H9 (cell line): ENCODE results near the gene CHST2. TPM values are rescaled to one million over a fixed set of nuclear protein-coding genes. Genes with fewer than 3 reads are reported as not detected.

Source experiments
- DNase-seq: peaks from one replicate; pipeline ENCODE4 v3.0.0-alpha.2; 2017
- H2AFZ ChIP-seq: one replicate; pipeline ENCODE4 v1.6.1; 2013; ENCODE audit warnings: mild to moderate bottlenecking, low read length, control low read depth, moderate library complexity
- H2AK5ac ChIP-seq: 2 replicates; pipeline ENCODE4 v1.6.1; 2013; ENCODE audit warnings: low read length, control low read depth, mixed read lengths; ENCODE audit not compliant: insufficient read length
- H2BK120ac ChIP-seq: one replicate; pipeline ENCODE4 v1.6.1; 2013; ENCODE audit warnings: low read depth, mild to moderate bottlenecking, low read length, control low read depth, inconsistent platforms; ENCODE audit not compliant: poor library complexity, severe bottlenecking
- H2BK12ac ChIP-seq: 2 replicates; pipeline ENCODE4 v1.6.1; 2013; ENCODE audit warnings: low read length, control low read depth, mixed read lengths, low read depth; ENCODE audit not compliant: insufficient read length
- H2BK15ac ChIP-seq: 2 replicates; pipeline ENCODE4 v1.6.1; 2013; ENCODE audit warnings: low read depth, low read length, control low read depth
- H2BK20ac ChIP-seq: one replicate; pipeline ENCODE4 v1.6.1; 2013; ENCODE audit warnings: low read depth, mild to moderate bottlenecking, low read length, control low read depth, inconsistent platforms; ENCODE audit not compliant: poor library complexity, severe bottlenecking
- H2BK5ac ChIP-seq: 2 replicates; pipeline ENCODE4 v1.6.1; 2013; ENCODE audit warnings: low read length, control low read depth, mixed read lengths; ENCODE audit not compliant: insufficient read length
- H3K14ac ChIP-seq: 2 replicates; pipeline ENCODE4 v1.6.1; 2013; ENCODE audit warnings: low read length, control low read depth; ENCODE audit not compliant: insufficient read depth
- H3K18ac ChIP-seq: 2 replicates; pipeline ENCODE4 v1.6.1; 2013; ENCODE audit warnings: low read depth, mild to moderate bottlenecking, mixed read lengths, low read length, control low read depth; ENCODE audit not compliant: insufficient read length
- H3K23ac ChIP-seq: 2 replicates; pipeline ENCODE4 v1.6.1; 2013; ENCODE audit warnings: low read length, control low read depth, mixed read lengths, low read depth; ENCODE audit not compliant: insufficient read length
- H3K23me2 ChIP-seq: 2 replicates; pipeline ENCODE4 v1.6.1; 2013; ENCODE audit warnings: low read depth, mild to moderate bottlenecking, mixed read lengths, low read length, control low read depth; ENCODE audit not compliant: insufficient read length, poor library complexity, severe bottlenecking
- H3K27ac ChIP-seq: 2 replicates; pipeline ENCODE4 v1.5.1; 2013; ENCODE audit warnings: low read length, control low read depth, mixed read lengths, low read depth; ENCODE audit not compliant: insufficient read length
- H3K27me3 ChIP-seq: 2 replicates; pipeline ENCODE4 v1.6.1; 2013; ENCODE audit warnings: low read length, control low read depth, inconsistent platforms; ENCODE audit not compliant: insufficient read depth
- H3K4ac ChIP-seq: 2 replicates; pipeline ENCODE4 v1.6.1; 2013; ENCODE audit warnings: low read depth, mild to moderate bottlenecking, control low read depth, inconsistent platforms, low read length, moderate library complexity
- H3K4me1 ChIP-seq: 2 replicates; pipeline ENCODE4 v1.6.1; 2013; ENCODE audit warnings: low read length, control low read depth, inconsistent platforms; ENCODE audit not compliant: insufficient read depth
- H3K4me2 ChIP-seq: 2 replicates; pipeline ENCODE4 v1.6.1; 2013; ENCODE audit warnings: low read length, control low read depth, mixed read lengths; ENCODE audit not compliant: insufficient read length, insufficient read depth
- H3K56ac ChIP-seq: 2 replicates; pipeline ENCODE4 v1.6.1; 2013; ENCODE audit warnings: low read depth, mild to moderate bottlenecking, mixed read lengths, low read length, control low read depth; ENCODE audit not compliant: insufficient read length
- H3K79me1 ChIP-seq: 2 replicates; pipeline ENCODE4 v1.6.1; 2013; ENCODE audit warnings: low read depth, mild to moderate bottlenecking, moderate library complexity, low read length, control low read depth, inconsistent platforms; ENCODE audit not compliant: insufficient read depth, poor library complexity, severe bottlenecking
- H3K79me2 ChIP-seq: 2 replicates; pipeline ENCODE4 v1.6.1; 2013; ENCODE audit warnings: low read length, control low read depth, inconsistent platforms; ENCODE audit not compliant: insufficient read depth
- H3K9ac ChIP-seq: 2 replicates; pipeline ENCODE4 v1.6.1; 2013; ENCODE audit warnings: low read length, control low read depth, mixed read lengths; ENCODE audit not compliant: insufficient read length; ENCODE audit errors: extremely low read depth
- H3K9me3 ChIP-seq: one replicate; pipeline ENCODE4 v1.6.1; 2013; ENCODE audit warnings: low read depth, low read length, inconsistent platforms; ENCODE audit not compliant: control insufficient read depth
- H3T11ph ChIP-seq: one replicate; pipeline ENCODE4 v1.6.1; 2013; ENCODE audit warnings: mild to moderate bottlenecking, low read length, control low read depth, inconsistent platforms
- H4K20me1 ChIP-seq: one replicate; pipeline ENCODE4 v1.6.1; 2013; ENCODE audit not compliant: control insufficient read depth, insufficient read length, insufficient read depth
- H4K5ac ChIP-seq: 2 replicates; pipeline ENCODE4 v1.6.1; 2013; ENCODE audit warnings: low read depth, mild to moderate bottlenecking, mixed read lengths, low read length, control low read depth; ENCODE audit not compliant: insufficient read length
- H4K8ac ChIP-seq: replicated peaks from 2 replicates; pipeline ENCODE4 v1.6.1; 2013; ENCODE audit warnings: low read length, control low read depth, mixed read lengths, low read depth; ENCODE audit not compliant: insufficient read length
- H4K91ac ChIP-seq: 2 replicates; pipeline ENCODE4 v1.6.1; 2013; ENCODE audit warnings: low read depth, mild to moderate bottlenecking, moderate library complexity, mixed read lengths, low read length, control low read depth; ENCODE audit not compliant: insufficient read length
- H3K27ac Mint-ChIP-seq, 3 experiments: 2 replicates in 2 of 3; 3 replicates in 1 of 3; pipeline ENCODE4 v1.8.0; 2020 to 2021; ENCODE audit warnings: mixed read lengths in 3 of 3, mild to moderate bottlenecking in 1 of 3, moderate library complexity in 1 of 3
- H3K27me3 Mint-ChIP-seq: 2 replicates; pipeline ENCODE4 v1.8.0; 2021; ENCODE audit warnings: low read depth, mild to moderate bottlenecking, moderate library complexity, mixed read lengths
- H3K36me3 Mint-ChIP-seq, 3 experiments: 2 replicates in 2 of 3; 3 replicates in 1 of 3; pipeline ENCODE4 v1.8.0; 2020 to 2021; ENCODE audit warnings: low read depth in 3 of 3, mixed read lengths in 3 of 3; ENCODE audit not compliant: insufficient read depth in 1 of 3
- H3K4me1 Mint-ChIP-seq, 2 experiments: 2 replicates each; pipeline ENCODE4 v1.8.0; 2020; ENCODE audit warnings: mixed read lengths in 2 of 2
- H3K4me3 Mint-ChIP-seq, 2 experiments: 2 replicates in 1 of 2; 3 replicates in 1 of 2; pipeline ENCODE4 v1.8.0; 2020 to 2021; ENCODE audit warnings: mild to moderate bottlenecking in 2 of 2, mixed read lengths in 2 of 2, moderate library complexity in 1 of 2
- H3K9me3 Mint-ChIP-seq, 2 experiments: 2 replicates in 1 of 2; 3 replicates in 1 of 2; pipeline ENCODE4 v1.8.0; 2020; ENCODE audit warnings: mild to moderate bottlenecking in 2 of 2, mixed read lengths in 2 of 2, moderate library complexity in 1 of 2
- CTCF ChIP-seq: fragments of 200-600 bp; sonication (generic); conservative IDR thresholded peaks from 3 replicates; pipeline ENCODE4 v1.8.0; 2021; ENCODE audit warnings: antibody characterized with exemption, mild to moderate bottlenecking
- WGBS: extraction: QIAGEN DNeasy Blood & Tissue Kit; methylation state at CpG from one replicate; pipeline ENCODE4 v1.1.7; 2013; ENCODE audit warnings: missing lambda C conversion rate, low lambda C conversion rate, mixed read lengths; ENCODE audit not compliant: insufficient read length; ENCODE audit errors: extremely low coverage; 5-methylcytosine and 5-hydroxymethylcytosine counted together
- total RNA-seq: library from RNA; stranded (reverse); gene quantifications from 2 replicates; pipeline ENCODE4 v1.2.1, GENCODE V29; 2021

The CHST2 gene
- total RNA-seq, 1 experiment from 2014 or later, result 5.8 TPM

GRCh38 chr3:143080196-143080595 lies 39.4 kb upstream of the CHST2 start:
- H3K14ac ChIP-seq, result no peak overlapping the region
- no peaks in the 10 kb centered on the region; the same call in 1 of the 2 replicates for H3K27me3 Mint-ChIP-seq
- no peaks in the 10 kb centered on the region for H3K4me1 Mint-ChIP-seq
- no peak overlapping the region for H4K91ac ChIP-seq
- H3K18ac ChIP-seq, result no peak overlapping the region
- H3K79me1 ChIP-seq, result no peaks in the 10 kb centered on the region
- no peak overlapping the region for H3K23ac ChIP-seq
- no peak overlapping the region for H4K5ac ChIP-seq
- no peak overlapping the region for H3K4me2 ChIP-seq
- H3K9me3 ChIP-seq, result no peaks in the 10 kb centered on the region
- H3K27me3 ChIP-seq, result no peaks in the 10 kb centered on the region
- H3K79me2 ChIP-seq, result no peaks in the 10 kb centered on the region
- no peak overlapping the region for H3K4me3 Mint-ChIP-seq
- H3K9ac ChIP-seq, result no peak overlapping the region
- no peaks in the 10 kb centered on the region for H3K23me2 ChIP-seq
- no peak overlapping the region for H3T11ph ChIP-seq
- H2BK120ac ChIP-seq, result no peak overlapping the region
- H3K36me3 Mint-ChIP-seq, result peaks cover 8% of the 10 kb centered on the region in 3 experiments
- no peak overlapping the region for H3K27ac Mint-ChIP-seq
- H3K4ac ChIP-seq, result no peak overlapping the region
- TF ChIP-seq CTCF, result no peak
- H2BK15ac ChIP-seq, result no peak overlapping the region
- H2BK12ac ChIP-seq, result no peak overlapping the region
- H4K8ac ChIP-seq, result no peak overlapping the region
- no peak overlapping the region for H3K27ac ChIP-seq
- DNase-seq, result no peak
- H3K4me1 ChIP-seq, result no peaks in the 10 kb centered on the region
- no peak overlapping the region for H3K56ac ChIP-seq
- H2BK20ac ChIP-seq, result no peak overlapping the region
- H4K20me1 ChIP-seq, result no peaks in the 10 kb centered on the region
- H2BK5ac ChIP-seq, result no peak overlapping the region
- WGBS, result no CpG with 5 or more reads among the region's 5 CpGs
- H3K9me3 Mint-ChIP-seq, result peaks cover 8 to 10% of the 10 kb centered on the region in 2 experiments
- no peak overlapping the region for H2AFZ ChIP-seq
- no peak overlapping the region for H2AK5ac ChIP-seq
